Glutamatergic neuron (in vitro differentiated cells): ENCODE results near the gene TRAF3IP1. TPM values are rescaled to one million over a fixed set of nuclear protein-coding genes. Genes with fewer than 3 reads are reported as not detected.
"Not testable (repeated sequence)": the region's sequence is repeated elsewhere in the genome, so short reads cannot be mapped to it uniquely, and the experiment has no call there.

Experiments used
- DNase-seq: peaks from one replicate; pipeline ENCODE4 v3.0.0; 2022
- H3K27ac Mint-ChIP-seq: one replicate; pipeline ENCODE4 v1.8.0; 2020; ENCODE audit warnings: mild to moderate bottlenecking, mixed read lengths, inconsistent platforms; ENCODE audit not compliant: unreplicated experiment
- H3K27me3 Mint-ChIP-seq: one replicate; pipeline ENCODE4 v1.8.0; 2020; ENCODE audit warnings: mild to moderate bottlenecking, moderate library complexity, mixed read lengths, inconsistent platforms; ENCODE audit not compliant: unreplicated experiment
- H3K36me3 Mint-ChIP-seq: one replicate; pipeline ENCODE4 v1.8.0; 2020; ENCODE audit warnings: mild to moderate bottlenecking, mixed read lengths, inconsistent platforms; ENCODE audit not compliant: unreplicated experiment
- H3K4me1 Mint-ChIP-seq: one replicate; pipeline ENCODE4 v1.8.0; 2020; ENCODE audit warnings: mild to moderate bottlenecking, low read depth, mixed read lengths, inconsistent platforms; ENCODE audit not compliant: unreplicated experiment
- H3K4me3 Mint-ChIP-seq: one replicate; pipeline ENCODE4 v1.8.0; 2020; ENCODE audit warnings: mild to moderate bottlenecking, mixed read lengths, inconsistent platforms; ENCODE audit not compliant: unreplicated experiment
- H3K9me3 Mint-ChIP-seq: one replicate; pipeline ENCODE4 v1.8.0; 2020; ENCODE audit warnings: mild to moderate bottlenecking, moderate library complexity, mixed read lengths, inconsistent platforms; ENCODE audit not compliant: unreplicated experiment
- total RNA-seq: library from RNA; stranded (reverse); fragmentation: NEBNext Ultra II Directional; extraction: Animal tissue kit (Norgen Biotek cat#: 25700); gene quantifications from one replicate; pipeline ENCODE4 v1.2.1, GENCODE V29; 2021; ENCODE audit not compliant: unreplicated experiment
- TF ChIP-seq, protein P1 (sequence below): fragments of 200-600 bp; sonication (generic); IDR thresholded peaks from one replicate; pipeline ENCODE4 v1.5.0; 2021; ENCODE audit not compliant: partially characterized antibody, unreplicated experiment

TRAF3IP1 gene
- total RNA-seq, 1 donor from 2014 or later = 10.3 TPM

DNA sequence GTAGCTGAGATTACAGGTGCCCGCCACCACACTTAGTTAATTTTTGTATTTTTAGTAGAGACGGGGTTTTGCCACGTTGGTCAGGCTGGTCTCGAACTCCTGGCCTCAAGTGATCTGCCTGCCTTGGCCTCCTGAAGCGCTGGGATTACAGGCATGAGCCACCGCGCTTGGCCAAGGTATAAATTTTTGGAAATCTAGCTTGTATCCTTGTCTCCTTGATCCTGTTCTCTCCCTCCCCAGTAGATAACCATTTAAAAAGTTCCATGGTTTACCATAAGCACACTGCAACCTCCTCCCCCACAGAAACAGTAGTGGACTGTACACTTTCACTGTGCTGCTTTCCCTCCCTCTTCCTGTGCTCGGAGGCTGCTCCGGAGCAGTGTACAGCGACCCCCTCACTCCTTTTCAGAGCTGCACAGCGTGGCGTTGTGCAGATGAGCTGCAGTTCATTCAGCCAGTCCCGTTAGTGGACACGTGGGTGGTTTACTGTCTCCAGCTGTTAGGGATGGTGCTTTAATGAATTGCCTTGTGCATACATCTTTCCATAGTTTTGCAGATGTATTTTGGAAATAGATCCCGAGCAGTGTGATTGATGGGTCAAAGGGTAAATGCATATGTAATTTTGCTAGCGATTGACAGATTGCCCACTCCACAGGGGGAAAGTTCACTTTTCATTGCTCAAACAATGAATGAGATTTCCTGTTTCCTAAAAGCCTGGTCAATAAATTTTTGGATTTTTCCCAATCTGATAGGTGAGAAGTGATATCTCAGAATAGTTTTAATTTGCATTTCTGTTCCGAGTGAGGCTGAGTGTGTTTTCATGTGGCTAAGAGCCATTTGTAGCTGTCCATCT lies 121.2 kb downstream of the TRAF3IP1 start:
- H3K4me3 Mint-ChIP-seq = no peak overlapping the region
- H3K4me1 Mint-ChIP-seq = peaks cover 24% of the 10 kb centered on the region
- peaks cover 1% of the 10 kb centered on the region for H3K36me3 Mint-ChIP-seq
- H3K27ac Mint-ChIP-seq = peak overlapping the region; percentile 87
- peaks cover 2% of the 10 kb centered on the region for H3K27me3 Mint-ChIP-seq
- H3K9me3 Mint-ChIP-seq = no peaks in the 10 kb centered on the region
- DNase-seq = no peak
- TF ChIP-seq, protein P1, sequence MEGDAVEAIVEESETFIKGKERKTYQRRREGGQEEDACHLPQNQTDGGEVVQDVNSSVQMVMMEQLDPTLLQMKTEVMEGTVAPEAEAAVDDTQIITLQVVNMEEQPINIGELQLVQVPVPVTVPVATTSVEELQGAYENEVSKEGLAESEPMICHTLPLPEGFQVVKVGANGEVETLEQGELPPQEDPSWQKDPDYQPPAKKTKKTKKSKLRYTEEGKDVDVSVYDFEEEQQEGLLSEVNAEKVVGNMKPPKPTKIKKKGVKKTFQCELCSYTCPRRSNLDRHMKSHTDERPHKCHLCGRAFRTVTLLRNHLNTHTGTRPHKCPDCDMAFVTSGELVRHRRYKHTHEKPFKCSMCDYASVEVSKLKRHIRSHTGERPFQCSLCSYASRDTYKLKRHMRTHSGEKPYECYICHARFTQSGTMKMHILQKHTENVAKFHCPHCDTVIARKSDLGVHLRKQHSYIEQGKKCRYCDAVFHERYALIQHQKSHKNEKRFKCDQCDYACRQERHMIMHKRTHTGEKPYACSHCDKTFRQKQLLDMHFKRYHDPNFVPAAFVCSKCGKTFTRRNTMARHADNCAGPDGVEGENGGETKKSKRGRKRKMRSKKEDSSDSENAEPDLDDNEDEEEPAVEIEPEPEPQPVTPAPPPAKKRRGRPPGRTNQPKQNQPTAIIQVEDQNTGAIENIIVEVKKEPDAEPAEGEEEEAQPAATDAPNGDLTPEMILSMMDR = no peak

DNA sequence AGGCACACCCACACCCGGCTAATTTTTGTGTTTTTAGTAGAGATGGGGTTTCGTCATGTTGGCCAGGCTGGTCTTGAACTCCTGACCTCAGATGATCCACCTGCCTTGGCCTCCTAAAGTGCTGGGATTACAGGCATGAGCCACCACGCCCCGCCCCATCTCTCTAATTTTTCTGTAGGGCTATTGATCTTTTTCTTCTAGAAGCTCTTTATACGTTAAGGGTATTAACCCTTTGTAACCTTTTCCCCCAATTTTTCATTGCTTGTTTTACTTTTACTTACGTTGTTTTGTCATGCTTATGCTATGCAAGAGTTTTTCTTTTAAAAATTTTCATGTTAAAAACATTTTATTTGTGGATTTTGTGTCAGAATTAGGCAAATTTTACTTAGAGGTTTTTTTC lies 121.9 kb downstream of the TRAF3IP1 start:
- H3K36me3 Mint-ChIP-seq, H3K4me3 Mint-ChIP-seq, H3K9me3 Mint-ChIP-seq, DNase-seq, H3K27me3 Mint-ChIP-seq, H3K27ac Mint-ChIP-seq: not testable (repeated sequence)
- peaks cover 28% of the 10 kb centered on the region for H3K4me1 Mint-ChIP-seq

DNA sequence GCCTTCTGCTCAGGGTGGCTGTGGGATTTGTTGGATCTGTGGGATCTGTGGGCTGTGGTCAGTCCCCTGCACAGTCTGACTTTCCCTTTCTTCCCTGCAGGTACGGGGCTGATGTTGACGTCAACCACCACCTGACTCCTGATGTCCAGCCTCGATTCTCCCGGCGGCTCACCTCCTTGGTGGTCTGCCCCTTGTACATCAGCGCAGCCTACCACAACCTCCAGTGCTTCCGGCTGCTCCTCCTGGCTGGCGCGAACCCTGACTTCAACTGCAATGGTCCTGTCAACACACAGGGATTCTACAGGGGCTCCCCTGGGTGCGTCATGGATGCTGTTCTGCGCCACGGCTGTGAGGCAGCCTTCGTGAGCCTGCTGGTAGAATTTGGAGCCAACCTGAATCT lies 123.9 kb downstream of the TRAF3IP1 start:
- peaks cover 12% of the 10 kb centered on the region for H3K36me3 Mint-ChIP-seq

DNA sequence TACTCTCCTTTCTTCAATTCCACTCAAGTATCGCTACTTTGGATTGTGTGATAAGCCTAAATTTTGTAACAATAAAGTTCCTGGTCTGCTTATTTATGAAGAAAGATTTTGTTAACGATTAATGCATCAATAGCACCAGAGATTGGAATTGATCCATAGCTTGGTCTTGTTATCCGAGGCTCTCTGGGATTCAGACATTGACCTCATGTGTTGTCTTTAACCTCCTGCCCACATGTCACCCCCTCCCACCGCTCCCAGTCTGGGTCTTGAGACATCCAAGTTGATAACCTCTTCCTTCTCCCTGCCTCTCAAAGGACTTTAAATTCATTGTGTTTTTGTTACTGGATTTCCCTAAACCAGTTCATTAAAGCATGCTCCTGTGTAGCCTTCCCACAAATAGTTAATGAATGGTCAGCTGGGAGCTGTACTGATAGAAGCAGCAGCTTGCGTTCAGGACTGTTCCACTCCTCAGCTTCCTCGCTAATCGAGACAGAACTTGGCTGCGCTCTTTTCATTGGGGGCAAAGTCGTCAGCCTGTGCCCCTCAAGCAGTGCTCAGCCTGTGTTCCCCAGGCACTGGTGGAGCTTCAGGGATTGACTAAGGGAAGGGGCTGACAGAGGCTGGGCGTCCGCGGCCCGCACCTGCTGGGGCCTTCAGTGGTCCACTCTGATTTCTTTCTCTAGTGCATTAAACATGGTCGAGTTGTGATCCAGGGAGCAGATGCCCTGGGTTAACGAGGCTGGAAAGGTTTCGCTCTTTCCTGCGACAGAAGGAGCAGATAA lies 125.3 kb downstream of the TRAF3IP1 start:
- Mint-ChIP-seq H3K4me3 (no peak overlapping the region), H3K36me3 (peaks cover 16% of the 10 kb centered on the region), H3K27me3 (peaks cover 6% of the 10 kb centered on the region), H3K9me3 (peaks cover 3% of the 10 kb centered on the region), H3K27ac (peak overlapping the region; percentile 63), H3K4me1 (peaks cover 35% of the 10 kb centered on the region)
- no peak for DNase-seq
- TF ChIP-seq, protein P1 = no peak

More for the DNA sequence above, 123.9 kb downstream of the TRAF3IP1 start:
- Mint-ChIP-seq H3K4me3 (no peak overlapping the region), H3K27me3 (peaks cover 6% of the 10 kb centered on the region), H3K4me1 (peaks cover 32% of the 10 kb centered on the region), H3K9me3 (peaks cover 3% of the 10 kb centered on the region), H3K27ac (no peak overlapping the region)
- TF ChIP-seq, protein P1 = no peak
- DNase-seq = no peak

DNA sequence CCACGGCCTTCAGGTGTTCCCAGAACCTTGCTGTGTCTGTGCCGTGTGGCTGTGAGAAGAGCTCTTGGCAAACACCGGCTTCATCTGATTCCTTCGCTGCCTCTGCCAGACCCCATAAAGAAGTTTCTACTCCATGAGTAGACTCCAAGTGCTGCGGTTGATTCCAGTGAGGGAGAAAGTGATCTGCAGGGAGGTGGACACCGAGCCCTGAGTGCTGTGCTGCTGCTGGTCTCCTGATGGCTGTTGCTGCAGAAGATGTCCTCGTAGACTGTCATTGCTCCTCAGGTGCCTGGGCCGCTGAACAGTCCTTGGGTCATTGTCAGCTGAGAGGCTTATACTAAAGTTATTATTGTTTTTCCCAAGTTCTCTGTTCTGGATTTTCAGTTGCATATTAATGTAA lies 126.1 kb downstream of the TRAF3IP1 start:
- Mint-ChIP-seq H3K4me1 (peaks cover 34% of the 10 kb centered on the region), H3K27ac (peak overlapping the region; percentile 52), H3K9me3 (peaks cover 3% of the 10 kb centered on the region), H3K4me3 (no peak overlapping the region), H3K27me3 (peaks cover 6% of the 10 kb centered on the region), H3K36me3 (peaks cover 16% of the 10 kb centered on the region)
- TF ChIP-seq, protein P1 = no peak
- DNase-seq = no peak
